ENCODE results near the gene CPNE4. TPM values are rescaled to one million over a fixed set of nuclear protein-coding genes. Genes with fewer than 3 reads are reported as not detected.

Gene CPNE4
- total RNA-seq, 1 donor from 2014 or later: not detected

DNA sequence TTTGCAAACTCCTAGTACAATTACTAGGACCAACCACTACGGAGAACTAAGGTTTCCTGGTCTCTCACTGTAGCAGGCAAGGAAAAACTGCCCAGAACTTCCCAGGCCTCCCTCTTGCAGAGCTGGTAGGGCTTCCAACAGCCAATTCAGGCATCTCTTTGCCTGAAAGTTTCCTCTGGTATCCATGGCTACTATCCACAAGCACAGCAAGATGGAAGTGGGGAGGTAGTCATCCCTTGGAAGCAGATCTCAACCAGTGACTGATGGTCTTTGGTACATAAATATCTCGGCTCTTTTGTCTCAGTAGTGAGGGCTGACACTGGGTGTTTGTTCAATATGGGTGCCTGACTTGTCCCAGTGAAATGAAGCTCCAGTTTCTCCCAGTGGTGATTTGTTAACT, 330.7 kb downstream of the CPNE4 start:
- no peaks in the 10 kb centered on the region for H3K27me3 ChIP-seq (ENCODE audit: control insufficient read depth in 3 of 3, insufficient read depth in 3 of 3, low read length in 3 of 3)
- no peak overlapping the region for H3K9ac ChIP-seq (ENCODE audit: low read depth in 1 of 3, low read length in 3 of 3)
- no peaks in the 10 kb centered on the region for H3K36me3 ChIP-seq (ENCODE audit: control insufficient read depth in 3 of 3, insufficient read depth in 3 of 3, low read length in 3 of 3)
- no peaks in the 10 kb centered on the region for H3K9me3 ChIP-seq (ENCODE audit: control insufficient read depth in 3 of 3, low read length in 3 of 3)
- no peak overlapping the region for H3K4me3 ChIP-seq (ENCODE audit: low read length in 3 of 3)
- no peaks in the 10 kb centered on the region for H3K4me1 ChIP-seq (ENCODE audit: control insufficient read depth in 3 of 3, insufficient read depth in 3 of 3, low read length in 3 of 3)
- no peak overlapping the region for H3K27ac ChIP-seq (ENCODE audit: low read depth, low read length)

DNA sequence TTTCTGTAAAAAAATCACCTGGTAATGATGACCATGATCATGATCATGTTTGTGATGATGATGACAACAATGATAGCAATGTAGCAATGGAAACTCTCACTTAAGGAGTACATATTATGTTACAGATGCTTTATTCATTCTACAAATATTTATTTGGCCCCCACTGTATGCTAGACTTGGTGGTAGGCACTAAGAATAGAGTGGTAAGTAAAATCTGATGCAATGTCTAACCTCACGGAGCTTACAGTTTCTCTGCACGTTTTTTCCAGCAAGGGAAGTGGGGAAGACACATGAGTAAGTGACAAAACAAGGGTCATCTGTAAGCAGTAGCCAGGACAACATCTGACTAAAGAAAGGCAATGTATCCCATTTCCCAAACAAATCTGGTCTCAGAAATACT, 332.7 kb downstream of the CPNE4 start:
- H3K4me1 ChIP-seq (ENCODE audit: control insufficient read depth in 3 of 3, insufficient read depth in 3 of 3, low read length in 3 of 3): no peaks in the 10 kb centered on the region
- no peaks in the 10 kb centered on the region for H3K27me3 ChIP-seq (ENCODE audit: control insufficient read depth in 3 of 3, insufficient read depth in 3 of 3, low read length in 3 of 3)
- no peak overlapping the region for H3K27ac ChIP-seq (ENCODE audit: low read depth, low read length)
- H3K36me3 ChIP-seq (ENCODE audit: control insufficient read depth in 3 of 3, insufficient read depth in 3 of 3, low read length in 3 of 3): no peaks in the 10 kb centered on the region
- H3K9ac ChIP-seq (ENCODE audit: low read depth in 1 of 3, low read length in 3 of 3): no peak overlapping the region
- no peaks in the 10 kb centered on the region for H3K9me3 ChIP-seq (ENCODE audit: control insufficient read depth in 3 of 3, low read length in 3 of 3)
- H3K4me3 ChIP-seq (ENCODE audit: low read length in 3 of 3): no peak overlapping the region

DNA sequence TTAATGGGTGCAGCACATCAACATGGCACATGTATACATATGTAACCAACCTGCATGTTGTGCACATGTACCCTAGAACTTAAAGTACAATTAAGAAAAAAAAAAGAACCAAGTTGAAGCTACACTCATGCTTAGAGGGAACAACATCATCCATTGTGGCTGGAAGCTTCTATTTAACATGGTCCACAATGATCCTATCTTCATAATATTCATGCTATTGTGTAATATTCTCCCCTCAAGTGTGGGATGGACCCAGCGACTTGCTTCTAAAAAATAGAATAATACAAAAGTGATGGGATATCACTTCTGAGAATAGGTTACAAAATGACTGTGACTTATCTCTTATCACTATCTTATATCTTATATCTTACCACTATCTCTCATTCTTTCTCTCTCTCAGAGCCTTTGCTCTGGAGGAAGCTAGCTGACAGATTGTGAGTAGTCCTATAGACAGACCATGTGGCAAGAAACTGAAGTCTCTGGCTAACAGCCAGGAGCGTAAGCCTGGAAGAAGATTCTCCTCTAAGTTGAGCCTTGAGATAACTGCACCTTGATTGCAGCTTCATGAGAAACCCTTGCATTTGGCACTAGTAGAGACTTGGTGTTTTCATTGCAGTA, 333.6 kb downstream of the CPNE4 start:
- Histone ChIP-seq H3K27me3 (ENCODE audit: control insufficient read depth in 3 of 3, insufficient read depth in 3 of 3, low read length in 3 of 3) (no peaks in the 10 kb centered on the region), H3K36me3 (ENCODE audit: control insufficient read depth in 3 of 3, insufficient read depth in 3 of 3, low read length in 3 of 3) (no peaks in the 10 kb centered on the region), H3K4me1 (ENCODE audit: control insufficient read depth in 3 of 3, insufficient read depth in 3 of 3, low read length in 3 of 3) (no peaks in the 10 kb centered on the region), H3K9ac (ENCODE audit: low read depth in 1 of 3, low read length in 3 of 3) (no peak overlapping the region), H3K4me3 (ENCODE audit: low read length in 3 of 3) (no peak overlapping the region), H3K9me3 (ENCODE audit: control insufficient read depth in 3 of 3, low read length in 3 of 3) (no peaks in the 10 kb centered on the region), H3K27ac (ENCODE audit: low read depth, low read length) (no peak overlapping the region)

DNA sequence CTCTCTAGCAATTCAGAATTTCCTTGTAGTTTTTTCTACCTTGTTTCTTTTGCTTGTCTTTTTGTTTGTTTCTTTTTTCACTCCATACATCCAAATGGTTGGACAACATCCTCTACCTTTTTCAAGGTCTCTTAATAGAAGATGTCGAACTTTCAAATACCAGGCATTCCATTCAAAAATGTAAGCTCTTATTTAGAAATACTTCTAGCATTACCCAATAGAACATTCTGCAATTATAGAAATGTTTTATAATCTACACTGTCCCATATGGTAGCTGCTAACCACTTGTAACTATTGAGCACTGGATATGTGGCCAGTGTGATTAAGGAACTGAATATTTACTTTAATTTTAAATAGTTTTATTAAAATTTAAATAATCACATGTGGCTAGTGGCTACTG, 335.8 kb downstream of the CPNE4 start:
- Histone ChIP-seq H3K4me1 (ENCODE audit: control insufficient read depth in 3 of 3, insufficient read depth in 3 of 3, low read length in 3 of 3) (no peaks in the 10 kb centered on the region), H3K9ac (ENCODE audit: low read depth in 1 of 3, low read length in 3 of 3) (no peak overlapping the region), H3K36me3 (ENCODE audit: control insufficient read depth in 3 of 3, insufficient read depth in 3 of 3, low read length in 3 of 3) (no peaks in the 10 kb centered on the region)

DNA sequence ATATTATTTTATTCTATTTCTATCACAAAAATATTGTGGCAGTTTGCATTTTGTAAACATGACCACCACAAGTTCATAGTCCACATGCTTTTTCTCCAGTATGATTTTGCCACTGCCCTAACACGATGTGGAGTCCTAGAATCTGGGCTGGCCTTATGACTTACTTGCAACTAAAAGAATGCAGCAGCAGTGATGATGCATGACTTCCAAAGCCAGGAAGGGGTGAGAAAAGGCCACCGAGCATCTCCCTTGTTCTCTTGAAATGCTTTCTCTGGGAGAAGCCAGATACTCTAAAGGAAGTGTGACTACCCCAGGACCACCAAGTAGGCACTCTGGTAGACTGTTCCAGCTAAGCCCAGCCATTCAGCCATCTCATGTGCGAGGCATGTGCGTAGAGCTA, 340.4 kb downstream of the CPNE4 start:
- H3K27me3 ChIP-seq (ENCODE audit: control insufficient read depth in 3 of 3, insufficient read depth in 3 of 3, low read length in 3 of 3): no peaks in the 10 kb centered on the region
- H3K27ac ChIP-seq (ENCODE audit: low read depth, low read length): no peak overlapping the region
- no peak overlapping the region for H3K9ac ChIP-seq (ENCODE audit: low read depth in 1 of 3, low read length in 3 of 3)
- H3K36me3 ChIP-seq (ENCODE audit: control insufficient read depth in 3 of 3, insufficient read depth in 3 of 3, low read length in 3 of 3): no peaks in the 10 kb centered on the region
- no peaks in the 10 kb centered on the region for H3K4me1 ChIP-seq (ENCODE audit: control insufficient read depth in 3 of 3, insufficient read depth in 3 of 3, low read length in 3 of 3)
- no peaks in the 10 kb centered on the region for H3K9me3 ChIP-seq (ENCODE audit: control insufficient read depth in 3 of 3, low read length in 3 of 3)
- H3K4me3 ChIP-seq (ENCODE audit: low read length in 3 of 3): no peak overlapping the region

More for the DNA sequence above, 335.8 kb downstream of the CPNE4 start:
- Histone ChIP-seq H3K4me3 (ENCODE audit: low read length in 3 of 3) (no peak overlapping the region), H3K27me3 (ENCODE audit: control insufficient read depth in 3 of 3, insufficient read depth in 3 of 3, low read length in 3 of 3) (no peaks in the 10 kb centered on the region), H3K27ac (ENCODE audit: low read depth, low read length) (no peak overlapping the region), H3K9me3 (ENCODE audit: control insufficient read depth in 3 of 3, low read length in 3 of 3) (no peaks in the 10 kb centered on the region)

DNA sequence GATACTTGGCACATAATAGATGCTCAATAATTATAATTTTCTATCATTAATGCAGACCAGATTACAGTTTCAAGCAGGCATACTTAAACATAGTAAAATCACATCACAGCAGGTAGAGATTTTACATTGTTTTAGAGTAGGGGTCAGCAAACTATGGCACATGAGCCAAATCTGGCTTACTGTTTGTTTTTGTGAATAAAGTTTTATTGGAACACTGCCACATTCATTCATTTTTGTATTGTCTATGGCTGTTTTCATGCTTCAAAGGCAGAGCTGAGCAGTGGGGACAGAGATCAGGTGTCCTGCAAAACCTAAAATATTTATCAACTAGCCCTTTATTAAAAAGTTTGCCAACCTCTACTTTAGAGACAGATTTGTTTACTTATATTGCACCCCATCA, 342.5 kb downstream of the CPNE4 start:
- no peaks in the 10 kb centered on the region for H3K9me3 ChIP-seq (ENCODE audit: control insufficient read depth in 3 of 3, low read length in 3 of 3)
- H3K27me3 ChIP-seq (ENCODE audit: control insufficient read depth in 3 of 3, insufficient read depth in 3 of 3, low read length in 3 of 3): no peaks in the 10 kb centered on the region
- no peaks in the 10 kb centered on the region for H3K36me3 ChIP-seq (ENCODE audit: control insufficient read depth in 3 of 3, insufficient read depth in 3 of 3, low read length in 3 of 3)
- H3K4me3 ChIP-seq (ENCODE audit: low read length in 3 of 3): no peak overlapping the region
- no peaks in the 10 kb centered on the region for H3K4me1 ChIP-seq (ENCODE audit: control insufficient read depth in 3 of 3, insufficient read depth in 3 of 3, low read length in 3 of 3)
- no peak overlapping the region for H3K27ac ChIP-seq (ENCODE audit: low read depth, low read length)
- H3K9ac ChIP-seq (ENCODE audit: low read depth in 1 of 3, low read length in 3 of 3): no peak overlapping the region

DNA sequence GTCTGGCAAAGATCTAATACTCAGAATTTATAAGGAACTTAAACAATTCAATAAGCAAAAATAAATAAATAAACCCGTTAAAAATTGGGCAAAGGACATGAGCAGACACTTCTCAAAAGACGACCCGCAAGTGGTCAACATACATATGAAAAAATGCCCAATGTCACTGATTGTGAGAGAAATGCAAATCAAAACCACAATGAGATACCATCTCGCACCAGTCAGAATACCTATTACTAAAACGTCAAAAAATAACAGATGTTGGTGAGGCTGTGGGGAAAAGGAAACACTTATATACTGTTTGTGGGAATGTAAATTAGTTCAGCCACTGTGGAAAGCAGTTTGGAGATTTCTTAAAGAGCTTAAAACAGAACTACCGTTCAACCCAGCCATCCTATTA, 344.0 kb downstream of the CPNE4 start:
- Histone ChIP-seq H3K9me3 (ENCODE audit: control insufficient read depth in 3 of 3, low read length in 3 of 3) (no peaks in the 10 kb centered on the region), H3K27me3 (ENCODE audit: control insufficient read depth in 3 of 3, insufficient read depth in 3 of 3, low read length in 3 of 3) (no peaks in the 10 kb centered on the region), H3K4me3 (ENCODE audit: low read length in 3 of 3) (no peak overlapping the region), H3K27ac (ENCODE audit: low read depth, low read length) (no peak overlapping the region), H3K4me1 (ENCODE audit: control insufficient read depth in 3 of 3, insufficient read depth in 3 of 3, low read length in 3 of 3) (no peaks in the 10 kb centered on the region), H3K36me3 (ENCODE audit: control insufficient read depth in 3 of 3, insufficient read depth in 3 of 3, low read length in 3 of 3) (no peaks in the 10 kb centered on the region), H3K9ac (ENCODE audit: low read depth in 1 of 3, low read length in 3 of 3) (no peak overlapping the region)

DNA sequence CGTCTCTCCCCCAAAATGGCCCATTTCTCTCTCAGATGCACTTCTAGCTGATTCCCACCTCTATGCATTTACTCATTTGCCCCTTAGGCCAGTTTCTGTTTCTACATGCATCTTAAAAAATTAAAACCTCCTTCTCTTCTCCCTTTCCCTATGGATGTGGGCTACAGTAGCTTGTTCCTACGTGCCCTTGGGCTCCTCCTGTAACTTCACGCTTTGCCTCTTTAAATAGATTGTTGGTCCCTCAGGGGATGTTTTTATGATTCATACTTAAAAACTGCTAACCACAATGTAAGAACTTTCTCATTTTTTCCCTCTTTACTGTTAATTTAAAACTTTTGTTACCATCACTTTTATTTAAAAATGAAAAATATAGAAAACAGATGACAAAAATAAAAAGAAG, 346.4 kb downstream of the CPNE4 start:
- H3K9me3 ChIP-seq (ENCODE audit: control insufficient read depth in 3 of 3, low read length in 3 of 3): no peaks in the 10 kb centered on the region
- H3K9ac ChIP-seq (ENCODE audit: low read depth in 1 of 3, low read length in 3 of 3): no peak overlapping the region
- H3K36me3 ChIP-seq (ENCODE audit: control insufficient read depth in 3 of 3, insufficient read depth in 3 of 3, low read length in 3 of 3): no peaks in the 10 kb centered on the region
- H3K4me3 ChIP-seq (ENCODE audit: low read length in 3 of 3): no peak overlapping the region
- H3K27me3 ChIP-seq (ENCODE audit: control insufficient read depth in 3 of 3, insufficient read depth in 3 of 3, low read length in 3 of 3): no peaks in the 10 kb centered on the region
- no peak overlapping the region for H3K27ac ChIP-seq (ENCODE audit: low read depth, low read length)
- H3K4me1 ChIP-seq (ENCODE audit: control insufficient read depth in 3 of 3, insufficient read depth in 3 of 3, low read length in 3 of 3): no peaks in the 10 kb centered on the region

DNA sequence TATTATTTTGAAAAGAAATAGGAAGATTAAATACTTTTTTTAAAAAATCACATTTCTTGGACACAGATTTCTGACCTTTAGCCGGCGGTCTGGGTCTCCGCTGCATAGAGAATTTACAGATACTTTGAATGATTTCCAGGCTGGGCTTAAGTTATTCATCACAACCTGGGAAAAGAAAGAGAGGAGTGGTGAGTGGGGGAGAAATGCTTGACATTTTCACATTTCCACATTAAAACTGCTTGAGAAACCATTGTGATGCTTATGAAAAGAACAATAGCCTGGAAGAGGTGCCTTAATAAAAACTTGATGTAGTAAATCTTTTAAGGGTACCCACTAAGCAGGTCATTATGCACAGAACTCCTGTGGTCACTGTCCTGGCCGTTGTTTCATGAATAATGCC, 365.2 kb downstream of the CPNE4 start:
- no peaks in the 10 kb centered on the region for H3K27me3 ChIP-seq (ENCODE audit: control insufficient read depth in 3 of 3, insufficient read depth in 3 of 3, low read length in 3 of 3)
- H3K36me3 ChIP-seq (ENCODE audit: control insufficient read depth in 3 of 3, insufficient read depth in 3 of 3, low read length in 3 of 3): no peaks in the 10 kb centered on the region
- no peaks in the 10 kb centered on the region for H3K4me1 ChIP-seq (ENCODE audit: control insufficient read depth in 3 of 3, insufficient read depth in 3 of 3, low read length in 3 of 3)
- no peak overlapping the region for H3K4me3 ChIP-seq (ENCODE audit: low read length in 3 of 3)
- H3K9me3 ChIP-seq (ENCODE audit: control insufficient read depth in 3 of 3, low read length in 3 of 3): no peaks in the 10 kb centered on the region
- no peak overlapping the region for H3K9ac ChIP-seq (ENCODE audit: low read depth in 1 of 3, low read length in 3 of 3)
- no peak overlapping the region for H3K27ac ChIP-seq (ENCODE audit: low read depth, low read length)

DNA sequence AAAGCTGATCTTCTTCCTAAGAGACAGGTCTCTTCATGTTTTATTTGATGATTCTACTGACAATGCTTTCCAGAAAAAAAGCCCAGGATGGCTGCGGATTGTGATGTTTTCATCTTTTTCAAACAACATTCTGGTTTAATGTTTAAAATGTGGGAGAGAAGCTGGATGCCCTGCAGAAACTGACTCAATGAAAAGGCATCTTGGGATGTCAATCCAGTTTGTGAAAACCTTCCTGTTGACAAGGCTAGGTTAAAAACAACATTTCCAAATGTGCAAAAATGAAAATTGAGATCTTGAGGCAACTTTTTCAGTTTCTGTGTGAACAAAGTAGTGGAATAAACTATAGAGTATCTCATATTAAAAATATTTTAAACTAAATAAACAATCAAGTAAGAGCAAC, 376.0 kb downstream of the CPNE4 start:
- no peak overlapping the region for H3K9ac ChIP-seq (ENCODE audit: low read depth in 1 of 3, low read length in 3 of 3)
- H3K27ac ChIP-seq (ENCODE audit: low read depth, low read length): no peak overlapping the region
- no peaks in the 10 kb centered on the region for H3K9me3 ChIP-seq (ENCODE audit: control insufficient read depth in 3 of 3, low read length in 3 of 3)
- H3K4me3 ChIP-seq (ENCODE audit: low read length in 3 of 3): no peak overlapping the region
- H3K36me3 ChIP-seq (ENCODE audit: control insufficient read depth in 3 of 3, insufficient read depth in 3 of 3, low read length in 3 of 3): no peaks in the 10 kb centered on the region
- peaks cover 0 to 2% (median 0%) of the 10 kb centered on the region in 3 donors for H3K27me3 ChIP-seq (ENCODE audit: control insufficient read depth in 3 of 3, insufficient read depth in 3 of 3, low read length in 3 of 3)
- no peaks in the 10 kb centered on the region for H3K4me1 ChIP-seq (ENCODE audit: control insufficient read depth in 3 of 3, insufficient read depth in 3 of 3, low read length in 3 of 3)

DNA sequence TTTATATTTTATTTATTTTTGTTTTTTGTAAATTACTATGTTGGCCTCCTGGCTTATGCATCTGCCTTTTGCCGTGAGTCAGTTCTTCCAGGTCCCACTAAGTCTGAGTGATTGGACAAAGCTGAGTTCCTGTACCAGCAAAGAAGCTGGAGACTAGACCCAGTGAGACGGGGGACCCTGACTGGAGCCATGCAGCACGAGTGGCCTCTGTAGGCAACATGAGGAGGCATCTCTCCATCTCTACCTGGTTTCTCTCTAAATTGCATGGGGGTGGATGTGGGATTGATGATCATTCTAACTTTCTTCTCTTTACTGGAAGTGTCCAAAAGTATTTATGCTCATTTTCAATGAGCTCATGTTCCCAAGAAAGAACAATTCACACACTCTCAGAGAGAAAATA, 376.7 kb downstream of the CPNE4 start:
- Histone ChIP-seq H3K4me3 (ENCODE audit: low read length in 3 of 3) (no peak overlapping the region), H3K36me3 (ENCODE audit: control insufficient read depth in 3 of 3, insufficient read depth in 3 of 3, low read length in 3 of 3) (no peaks in the 10 kb centered on the region), H3K27me3 (ENCODE audit: control insufficient read depth in 3 of 3, insufficient read depth in 3 of 3, low read length in 3 of 3) (peaks cover 0 to 2% (median 0%) of the 10 kb centered on the region in 3 donors), H3K9me3 (ENCODE audit: control insufficient read depth in 3 of 3, low read length in 3 of 3) (no peaks in the 10 kb centered on the region), H3K4me1 (ENCODE audit: control insufficient read depth in 3 of 3, insufficient read depth in 3 of 3, low read length in 3 of 3) (no peaks in the 10 kb centered on the region), H3K27ac (ENCODE audit: low read depth, low read length) (no peak overlapping the region), H3K9ac (ENCODE audit: low read depth in 1 of 3, low read length in 3 of 3) (no peak overlapping the region)

Measured in skeletal muscle tissue (tissue), 4 donors.